Measurements from ENCODE around the gene PTPMT1.
"Not testable (repeated sequence)": the region's sequence is repeated elsewhere in the genome, so short reads cannot be mapped to it uniquely, and the experiment has no call there.

Gene PTPMT1

GRCh38 chr11:47565340-47566148, at the start of gene PTPMT1:
TSS of gene PTPMT1 (plus strand) at chr11:47565599. CDS start at chr11:47565623, 24 bp downstream.
- peak; percentile 58 for DNase-seq (ENCODE audit: low read depth)

DNA sequence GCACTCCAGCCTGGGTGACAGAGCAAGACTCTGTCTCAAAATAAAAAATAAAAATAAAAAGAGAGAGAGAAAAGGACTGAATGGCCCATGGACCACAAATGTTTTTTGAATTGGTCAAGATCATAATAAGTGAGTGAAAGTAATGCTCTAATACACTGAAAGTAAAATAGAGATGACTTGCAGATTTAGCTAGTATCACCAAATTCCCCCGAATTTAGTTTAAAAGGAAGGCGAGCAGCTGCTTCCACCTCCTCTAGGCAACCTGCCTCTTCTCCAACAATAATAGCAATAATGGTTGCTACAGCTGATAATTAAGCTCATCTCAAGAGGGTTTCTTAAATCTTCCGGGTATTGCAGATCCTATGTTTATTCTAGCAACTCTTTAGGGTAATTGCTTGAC, 49.2 kb upstream of the PTPMT1 start:
- DNase-seq (ENCODE audit: low read depth): no peak

GRCh38 chr11:47516984-47517853, 48.2 kb upstream of the PTPMT1 start:
- no peak for DNase-seq (ENCODE audit: low read depth)

DNA sequence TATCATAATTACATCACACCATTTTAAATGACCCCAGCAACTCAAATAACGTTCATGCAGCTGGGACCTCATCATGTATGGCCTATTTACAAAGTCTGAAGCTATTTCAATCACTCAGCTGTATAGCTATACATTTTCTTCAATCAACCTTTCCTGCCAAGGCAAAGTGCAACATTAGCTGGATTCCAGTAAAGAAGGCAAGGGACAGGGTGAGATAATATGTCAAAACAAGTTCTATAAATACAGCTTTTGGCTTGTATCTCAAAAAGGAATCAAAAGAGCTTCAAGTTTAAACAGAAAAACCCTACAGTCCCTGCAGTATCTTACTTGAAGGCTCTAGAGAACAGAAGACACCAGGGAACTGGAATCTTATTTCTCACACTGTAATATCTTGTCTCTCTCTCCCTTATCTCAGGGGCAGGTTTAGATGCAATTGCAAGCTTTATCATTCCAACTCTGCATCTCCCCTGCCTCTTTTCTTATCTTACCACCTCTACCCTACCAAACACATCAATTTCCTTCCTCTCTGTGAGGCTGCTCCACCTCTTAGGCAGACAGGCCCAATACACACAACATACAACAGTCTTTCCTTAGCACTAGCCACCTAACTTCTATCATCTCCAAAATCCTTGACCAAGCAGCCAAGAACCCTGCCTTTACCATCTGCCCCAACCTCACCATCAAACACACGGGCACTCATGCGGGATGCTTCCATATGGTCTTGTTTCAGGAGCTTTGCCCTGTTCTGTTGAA, 47.0 kb upstream of the PTPMT1 start:
- no peak for DNase-seq (ENCODE audit: low read depth)

- DNase-seq (ENCODE audit: low read depth): no peak
Observed at GRCh38 chr11:47523490-47524225, 41.7 kb upstream of the PTPMT1 start.

DNA sequence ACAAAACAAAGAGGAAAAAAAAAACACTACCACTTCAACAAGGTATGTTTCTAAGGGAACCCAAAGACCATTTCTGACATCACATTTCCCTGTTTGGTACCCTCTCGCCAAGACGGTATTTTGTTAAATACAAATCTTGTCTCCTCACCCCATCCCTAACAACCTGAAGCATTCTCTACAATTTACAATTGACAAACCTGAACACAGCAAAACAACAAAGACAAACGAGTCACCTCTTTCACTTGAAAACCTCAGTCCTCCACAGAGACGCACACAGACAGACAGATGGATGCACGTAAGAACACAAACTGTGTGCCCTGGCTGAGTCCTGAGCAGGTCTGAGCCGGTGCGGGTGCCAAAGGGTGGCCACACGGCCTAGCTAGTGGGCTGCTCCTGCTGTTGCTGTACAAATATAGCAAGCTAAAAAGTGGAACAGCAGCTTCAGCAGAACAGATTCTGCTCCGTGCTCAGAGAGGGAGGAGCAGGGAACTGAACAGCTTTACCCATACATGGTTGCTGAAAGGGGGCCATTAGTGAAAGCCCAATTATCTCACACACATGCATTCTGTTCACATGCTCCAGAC, 41.0 kb upstream of the PTPMT1 start:
- DNase-seq (ENCODE audit: low read depth): no peak

GRCh38 chr11:47526032-47526431, 39.4 kb upstream of the PTPMT1 start:
- DNase-seq (ENCODE audit: low read depth): not testable (repeated sequence)

DNA sequence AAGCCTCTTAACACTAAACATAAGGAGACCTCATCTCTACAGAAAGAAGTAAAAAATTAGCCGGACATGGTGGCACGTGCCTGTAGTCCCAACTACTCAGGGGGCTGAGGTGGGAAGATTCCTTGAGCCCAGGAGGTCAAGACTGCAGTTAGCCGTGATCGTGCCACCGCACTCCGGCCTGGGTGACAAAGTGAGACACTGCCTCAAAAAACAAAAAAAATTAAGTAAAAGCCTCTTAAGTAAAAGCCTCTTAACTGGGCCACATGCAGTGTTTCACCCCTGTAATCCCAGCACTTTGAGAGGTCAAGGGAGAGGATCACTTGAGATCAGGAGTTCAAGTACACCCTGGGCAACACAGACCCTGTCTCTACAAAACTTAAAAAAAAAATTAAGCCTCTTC, 38.2 kb upstream of the PTPMT1 start:
- DNase-seq (ENCODE audit: low read depth): no peak

GRCh38 chr11:47529951-47530350, 35.4 kb upstream of the PTPMT1 start:
- no peak for DNase-seq (ENCODE audit: low read depth)

DNA sequence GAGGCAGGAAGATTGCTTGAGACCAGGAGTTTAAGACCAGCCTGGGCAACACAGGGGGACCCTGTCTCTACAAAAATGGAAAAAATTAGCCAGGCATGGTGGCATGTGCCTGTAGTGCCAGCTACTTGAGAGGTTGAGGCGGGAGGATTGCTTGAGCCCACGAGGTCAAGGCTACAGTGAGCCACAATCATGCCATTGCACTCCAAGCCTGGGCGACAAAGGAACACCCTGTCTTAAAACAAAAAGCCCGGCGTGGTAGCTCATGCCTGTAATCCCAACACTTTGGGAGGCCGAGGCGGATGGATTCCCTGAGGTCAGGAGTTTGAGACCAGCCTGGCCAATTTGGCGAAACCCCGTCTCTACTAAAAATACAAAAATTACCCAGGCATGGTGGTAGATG, 34.7 kb upstream of the PTPMT1 start:
- DNase-seq (ENCODE audit: low read depth): not testable (repeated sequence)

DNA sequence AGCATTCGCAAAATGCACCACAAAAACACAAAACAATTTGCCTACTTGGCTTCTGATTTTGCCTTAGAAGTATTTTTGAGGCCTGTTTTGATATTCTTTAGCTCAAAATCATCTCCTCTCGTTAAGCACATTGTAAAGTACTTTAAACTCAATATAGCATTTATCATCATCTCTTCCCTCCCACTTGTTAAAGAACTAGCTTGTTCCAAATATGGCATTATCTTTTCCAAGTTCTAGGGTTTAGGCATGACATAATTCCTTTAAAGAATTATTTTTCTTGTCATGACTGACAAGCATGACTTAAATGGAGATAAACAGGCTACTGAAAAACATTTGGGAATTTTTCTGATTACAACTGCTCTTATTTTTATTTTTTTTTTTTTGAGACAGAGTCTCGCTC, 33.7 kb upstream of the PTPMT1 start:
- no peak for DNase-seq (ENCODE audit: low read depth)

GRCh38 chr11:47532597-47533213, 32.7 kb upstream of the PTPMT1 start:
- DNase-seq (ENCODE audit: low read depth): no peak

- DNase-seq (ENCODE audit: low read depth): no peak
Observed at GRCh38 chr11:47533690-47534151, 31.7 kb upstream of the PTPMT1 start.

- DNase-seq (ENCODE audit: low read depth): no peak
Observed at GRCh38 chr11:47534704-47535251, 30.6 kb upstream of the PTPMT1 start.

DNA sequence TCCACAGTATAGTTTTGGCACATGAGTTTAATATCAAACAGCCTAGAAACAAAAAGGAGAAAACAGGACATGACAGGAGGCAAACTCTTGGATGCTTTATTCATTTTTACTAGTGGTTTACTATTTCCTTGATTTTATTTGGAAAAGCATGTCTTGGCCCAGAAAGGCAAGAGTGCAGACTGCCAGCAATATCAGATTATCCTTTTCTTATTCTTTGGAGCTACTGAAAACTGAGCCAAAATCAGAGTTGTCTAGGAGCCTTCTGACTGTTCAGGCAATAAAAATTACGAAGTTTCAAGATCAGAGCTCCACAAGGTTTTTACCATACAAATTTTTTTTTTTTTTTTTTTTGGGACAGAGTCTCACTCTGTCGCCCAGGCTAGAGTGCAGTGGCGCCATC, 28.5 kb upstream of the PTPMT1 start:
- no peak for DNase-seq (ENCODE audit: low read depth)

- DNase-seq (ENCODE audit: low read depth): no peak
Observed at GRCh38 chr11:47538741-47539565, 26.4 kb upstream of the PTPMT1 start.

- no peak for DNase-seq (ENCODE audit: low read depth)
Observed at GRCh38 chr11:47539681-47540039, 25.7 kb upstream of the PTPMT1 start.

DNA sequence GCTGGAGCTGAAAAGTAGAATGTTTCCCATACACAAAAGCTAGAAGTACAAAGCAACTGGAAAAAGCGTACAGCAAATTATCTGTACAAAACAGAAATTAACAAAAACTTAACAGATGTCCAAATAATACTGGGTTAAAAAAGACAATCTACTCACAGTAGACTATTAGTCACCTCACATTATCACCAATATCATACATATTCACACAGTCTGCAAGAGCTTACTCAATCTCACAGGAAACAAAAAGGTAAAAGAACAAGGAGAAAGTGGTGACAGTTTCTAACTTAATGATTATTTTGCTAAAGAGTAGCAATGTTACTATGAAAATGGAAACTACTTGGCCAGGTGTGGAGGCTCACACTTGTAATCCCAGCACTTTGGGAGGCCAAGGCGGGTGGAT, 24.3 kb upstream of the PTPMT1 start:
- no peak for DNase-seq (ENCODE audit: low read depth)

GRCh38 chr11:47545298-47545697, 20.1 kb upstream of the PTPMT1 start:
- DNase-seq (ENCODE audit: low read depth): no peak

DNA sequence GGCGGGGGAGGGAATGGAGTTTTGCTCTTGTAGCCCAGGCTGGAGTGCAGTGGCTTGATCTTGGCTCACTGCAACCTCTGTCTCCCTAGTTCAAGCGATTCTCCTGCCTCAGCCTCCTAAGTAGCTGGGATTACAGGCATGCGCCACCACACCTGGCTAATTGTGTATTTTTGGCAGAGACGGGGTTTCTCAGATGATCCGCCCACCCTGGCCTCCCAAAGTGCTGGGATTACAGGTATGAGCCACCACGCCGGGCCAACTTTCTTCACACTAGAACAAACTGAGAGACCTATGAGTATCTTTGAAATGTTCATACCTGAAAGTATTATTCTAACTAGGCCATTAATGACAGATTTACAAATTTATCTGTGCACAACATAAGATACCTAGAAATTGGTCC, 19.1 kb upstream of the PTPMT1 start:
- DNase-seq (ENCODE audit: low read depth): not testable (repeated sequence)

Measured in activated T-cell treated with anti-CD3 and anti-CD28 coated beads for 24 hours (primary cell).